K562 (cell line): Measurements from ENCODE around the gene UBE2A. TPM values are rescaled to one million over a fixed set of nuclear protein-coding genes. Genes with fewer than 3 reads are reported as not detected.

Experiments used
- CHD7 ChIP-seq: fragments of 200-600 bp; sonication (generic); IDR thresholded peaks from one replicate; pipeline ENCODE4 v1.6.1; 2012; ENCODE audit warnings: mild to moderate bottlenecking, low read depth, low read length, inconsistent platforms
- E2F1 ChIP-seq: sonication (generic); formaldehyde crosslinking; IDR thresholded peaks from 2 replicates; pipeline ENCODE4 v1.8.1; 2023; ENCODE audit warnings: mild to moderate bottlenecking, missing genetic modification reagents, moderate library complexity
- EZH2 ChIP-seq: IDR thresholded peaks from 2 replicates; pipeline ENCODE4 v1.6.1; 2012; ENCODE audit warnings: low read depth, mild to moderate bottlenecking, inconsistent platforms, low read length, borderline replicate concordance
- MBD2 ChIP-seq: sonication (generic); IDR thresholded peaks from 2 replicates; pipeline ENCODE4 v1.6.1; 2016; ENCODE audit warnings: low read depth, borderline replicate concordance
- NFIC ChIP-seq: fragments of 450-650 bp; IDR thresholded peaks from 2 replicates; pipeline ENCODE4 v1.6.1; 2017; ENCODE audit warnings: mild to moderate bottlenecking, inconsistent platforms
- PREB ChIP-seq: sonication (generic); formaldehyde crosslinking; IDR thresholded peaks from 2 replicates; pipeline ENCODE4 v1.8.1; 2023; ENCODE audit warnings: mild to moderate bottlenecking, missing genetic modification reagents
- SMAD4 ChIP-seq: fragments of 250-450 bp; sonication (Bioruptor Pico); conservative IDR thresholded peaks from 2 replicates; pipeline ENCODE4 v1.8.0; 2021; ENCODE audit warnings: inconsistent platforms, mild to moderate bottlenecking, moderate library complexity
- TAF7 ChIP-seq: fragments of 450-650 bp; IDR thresholded peaks from 2 replicates; pipeline ENCODE4 v1.6.1; 2016; ENCODE audit warnings: missing genetic modification characterization, missing compliant biosample characterization
- ZNF3 ChIP-seq: fragments of 250-450 bp; sonication (Bioruptor Pico); IDR thresholded peaks from 2 replicates; pipeline ENCODE4 v1.5.0; 2021; ENCODE audit warnings: mild to moderate bottlenecking, moderate library complexity
- ZNF384 ChIP-seq: IDR thresholded peaks from 2 replicates; pipeline ENCODE4 v1.6.1; 2012; ENCODE audit warnings: low read depth, low read length, improper control_type of control experiment
- polyA plus RNA-seq, 8 experiments: library from polyadenylated mRNA; depleted of rRNA in 4 of 8; stranded (reverse) in 5 of 8; unstranded in 3 of 8; fragments of >200 nt; fragmentation: Nextera tagmentation in 2 of 8; fragmentation: Illumina TruSeq in 1 of 8; extraction: Ambion mirVana in 2 of 8; extraction: Trizol in 1 of 8; gene quantifications; 2 replicates each; pipeline versions ENCODE4 v1.2.1 to v1.2.3, GENCODE V29; 2011 to 2014; ENCODE audit warnings: inconsistent platforms in 1 of 8, missing spikeins in 1 of 8
- total RNA-seq, 7 experiments: library from RNA; depleted of rRNA in 6 of 7; stranded (reverse); fragments of >200 nt in 6 of 7; fragmentation: Illumina TruSeq in 2 of 7; extraction: Trizol in 2 of 7; gene quantifications; 2 replicates each; pipeline versions ENCODE4 v1.2.1 to v1.2.3, GENCODE V29; 2011 to 2021; ENCODE audit warnings: low replicate concordance in 1 of 7
- TF ChIP-seq, protein P1 (sequence below): sonication (generic); formaldehyde crosslinking; IDR thresholded peaks from 2 replicates; pipeline ENCODE4 v1.8.0; 2022; ENCODE audit warnings: mild to moderate bottlenecking, missing genetic modification reagents

The UBE2A gene
- total and polyA plus RNA-seq, 9 of the 15 experiments (the other 6 are each of a cell fraction or from before 2014, with no cell fraction given): 21.6 to 87.6 (median 47.8) TPM

DNA sequence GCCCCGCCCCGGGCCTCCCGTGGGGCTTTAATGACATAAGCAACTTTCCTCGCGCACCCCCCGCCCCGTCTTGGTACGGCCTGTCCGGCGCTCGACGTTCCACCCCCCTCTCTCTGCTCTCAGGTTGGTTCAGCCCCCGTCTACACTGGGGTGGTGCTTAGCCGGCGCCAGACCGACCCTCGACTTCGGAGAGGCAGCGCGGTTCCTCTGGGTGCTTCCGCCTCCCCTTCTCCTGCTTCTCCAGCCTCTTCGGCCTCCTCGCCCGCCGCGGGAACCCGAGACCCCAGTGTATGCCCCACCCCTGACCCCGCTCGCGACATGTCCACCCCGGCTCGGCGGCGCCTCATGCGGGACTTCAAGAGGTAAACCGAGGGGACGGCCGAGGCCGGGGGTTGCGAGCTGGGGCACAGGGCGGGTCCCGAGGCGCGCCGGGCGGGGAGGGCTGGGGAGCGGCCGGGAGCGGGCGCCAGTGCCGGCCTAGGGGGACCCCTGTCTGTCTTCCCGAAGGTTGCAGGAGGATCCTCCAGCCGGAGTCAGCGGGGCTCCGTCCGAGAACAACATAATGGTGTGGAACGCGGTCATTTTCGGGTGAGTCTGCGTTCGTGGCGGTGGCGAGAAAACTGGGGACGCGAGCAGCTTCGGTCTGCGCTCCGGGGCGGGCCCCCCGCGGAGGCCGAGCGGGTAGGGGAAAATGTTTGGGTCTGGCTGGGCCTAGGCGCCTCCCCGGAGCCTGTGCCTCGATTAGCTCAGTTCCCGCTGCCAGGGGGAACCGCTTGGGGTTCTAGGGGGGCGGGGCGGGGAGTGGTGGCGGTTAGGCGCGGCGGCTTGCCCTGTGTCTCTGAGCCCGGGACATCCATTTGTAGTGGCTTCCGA lies at the start of gene UBE2A (continued):
- peak; percentile 73; the same call in 1 of the 2 replicates for TF ChIP-seq E2F1 (CRISPR knock-in tag)
- peak; percentile 75 for TF ChIP-seq TAF7
- TF ChIP-seq, protein P1, sequence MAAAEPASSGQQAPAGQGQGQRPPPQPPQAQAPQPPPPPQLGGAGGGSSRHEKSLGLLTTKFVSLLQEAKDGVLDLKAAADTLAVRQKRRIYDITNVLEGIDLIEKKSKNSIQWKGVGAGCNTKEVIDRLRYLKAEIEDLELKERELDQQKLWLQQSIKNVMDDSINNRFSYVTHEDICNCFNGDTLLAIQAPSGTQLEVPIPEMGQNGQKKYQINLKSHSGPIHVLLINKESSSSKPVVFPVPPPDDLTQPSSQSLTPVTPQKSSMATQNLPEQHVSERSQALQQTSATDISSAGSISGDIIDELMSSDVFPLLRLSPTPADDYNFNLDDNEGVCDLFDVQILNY: peak; percentile 18; the same call in 1 of the 2 replicates
- TF ChIP-seq CHD7: no peak
- 0 out of 2 replicates have a peak, but pooled peaks have one; percentile 4 for TF ChIP-seq ZNF384
- peak; percentile 55 for TF ChIP-seq NFIC
- TF ChIP-seq ZNF3: no peak
- TF ChIP-seq PREB (CRISPR knock-in tag): 0 out of 2 replicates have a peak, but pooled peaks have one; percentile 12
- TF ChIP-seq EZH2: no peak
- TF ChIP-seq MBD2: peak; percentile 93
- TF ChIP-seq SMAD4 (CRISPR knock-in tag): peak; percentile 69; the same call in 1 of the 2 replicates
